Measurements from ENCODE around the gene YTHDF1.

Gene YTHDF1

GRCh38 chr20:63248835-63249591 is 33.1 kb upstream of the YTHDF1 start:
- H3K4me3 ChIP-seq (ENCODE audit: low read depth, low read length), result no peak overlapping the region
- TF ChIP-seq CTCF (IDR thresholded peaks at IDR 0.05; ENCODE audit: low read depth, low read length), result no peak

- TF ChIP-seq CTCF (IDR thresholded peaks at IDR 0.05; ENCODE audit: low read depth, low read length), result no peak
- no peak overlapping the region for H3K4me3 ChIP-seq (ENCODE audit: low read depth, low read length)
Observed at GRCh38 chr20:63247671-63248228, 31.8 kb upstream of the YTHDF1 start.

GRCh38 chr20:63246490-63247288 is 30.8 kb upstream of the YTHDF1 start:
- no peak overlapping the region for H3K4me3 ChIP-seq (ENCODE audit: low read depth, low read length)
- TF ChIP-seq CTCF (IDR thresholded peaks at IDR 0.05; ENCODE audit: low read depth, low read length), result no peak

GRCh38 chr20:63244468-63244867 is 28.5 kb upstream of the YTHDF1 start:
- TF ChIP-seq CTCF (IDR thresholded peaks at IDR 0.05; ENCODE audit: low read depth, low read length), result no peak
- H3K4me3 ChIP-seq (ENCODE audit: low read depth, low read length), result no peak overlapping the region

- H3K4me3 ChIP-seq (ENCODE audit: low read depth, low read length), result no peak overlapping the region
- TF ChIP-seq CTCF (IDR thresholded peaks at IDR 0.05; ENCODE audit: low read depth, low read length), result no peak
Observed at GRCh38 chr20:63243604-63244247, 27.8 kb upstream of the YTHDF1 start.

GRCh38 chr20:63242736-63243135 is 26.8 kb upstream of the YTHDF1 start:
- TF ChIP-seq CTCF (IDR thresholded peaks at IDR 0.05; ENCODE audit: low read depth, low read length), result no peak
- no peak overlapping the region for H3K4me3 ChIP-seq (ENCODE audit: low read depth, low read length)
